ENCODE results near the gene PI4KB.

DNA sequence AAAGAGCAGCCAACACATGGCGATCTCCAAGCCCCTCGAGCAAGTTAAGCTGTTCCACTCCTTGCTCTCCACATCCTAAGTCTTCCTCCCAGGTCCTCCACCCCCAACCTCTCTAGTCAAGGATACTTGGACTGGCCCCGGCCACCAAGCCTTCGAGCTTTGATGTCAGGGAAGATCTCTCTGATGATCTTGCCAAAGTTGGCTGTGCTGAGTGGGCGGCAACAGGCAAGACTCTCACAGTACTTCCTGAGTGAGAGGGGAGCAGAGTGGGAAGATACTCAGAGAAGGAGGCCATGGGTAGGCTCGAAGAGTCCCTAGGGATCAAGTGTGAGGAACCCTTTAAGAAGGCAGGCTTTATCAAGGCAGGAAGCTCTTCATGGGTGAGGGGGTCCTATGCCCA, 17.1 kb upstream of the PI4KB start:
- TF ChIP-seq, protein P1, sequence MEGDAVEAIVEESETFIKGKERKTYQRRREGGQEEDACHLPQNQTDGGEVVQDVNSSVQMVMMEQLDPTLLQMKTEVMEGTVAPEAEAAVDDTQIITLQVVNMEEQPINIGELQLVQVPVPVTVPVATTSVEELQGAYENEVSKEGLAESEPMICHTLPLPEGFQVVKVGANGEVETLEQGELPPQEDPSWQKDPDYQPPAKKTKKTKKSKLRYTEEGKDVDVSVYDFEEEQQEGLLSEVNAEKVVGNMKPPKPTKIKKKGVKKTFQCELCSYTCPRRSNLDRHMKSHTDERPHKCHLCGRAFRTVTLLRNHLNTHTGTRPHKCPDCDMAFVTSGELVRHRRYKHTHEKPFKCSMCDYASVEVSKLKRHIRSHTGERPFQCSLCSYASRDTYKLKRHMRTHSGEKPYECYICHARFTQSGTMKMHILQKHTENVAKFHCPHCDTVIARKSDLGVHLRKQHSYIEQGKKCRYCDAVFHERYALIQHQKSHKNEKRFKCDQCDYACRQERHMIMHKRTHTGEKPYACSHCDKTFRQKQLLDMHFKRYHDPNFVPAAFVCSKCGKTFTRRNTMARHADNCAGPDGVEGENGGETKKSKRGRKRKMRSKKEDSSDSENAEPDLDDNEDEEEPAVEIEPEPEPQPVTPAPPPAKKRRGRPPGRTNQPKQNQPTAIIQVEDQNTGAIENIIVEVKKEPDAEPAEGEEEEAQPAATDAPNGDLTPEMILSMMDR (IDR thresholded peaks at IDR 0.05): no peak
- TF ChIP-seq POLR2A (IDR thresholded peaks at IDR 0.05): no peak

All from right lobe of liver (tissue), 4 donors.